ENCODE results near the gene RBMS1. TPM values are rescaled to one million over a fixed set of nuclear protein-coding genes. Genes with fewer than 3 reads are reported as not detected.

RBMS1 gene
- total and polyA plus RNA-seq, 2 donors (not counting 1 experiment from before 2014, with no cell fraction given) = 18.0 to 36.7 TPM

GRCh38 chr2:160287476-160287875 lies 206.1 kb downstream of the RBMS1 start:
- WGBS (ENCODE audit: insufficient coverage) = no CpG with 5 or more reads among the region's 3 CpGs
- no peak overlapping the region for H3K4me3 ChIP-seq (ENCODE audit: control extremely low read depth in 1 of 5, extremely low read depth in 1 of 5, insufficient read depth in 1 of 5, low read depth in 2 of 5, low read length in 4 of 5)
- Mint-ChIP-seq H3K9me3 (ENCODE audit: insufficient read depth) (no peaks in the 10 kb centered on the region), H3K4me3 (no peak overlapping the region), H3K27ac (no peak overlapping the region), H3K4me1 (peaks cover 7% of the 10 kb centered on the region), H3K27me3 (no peaks in the 10 kb centered on the region)
- H3K4me1 ChIP-seq (ENCODE audit: control insufficient read depth in 2 of 2, insufficient read depth in 2 of 2, low read length in 2 of 2) = no peaks in the 10 kb centered on the region
- H3K9me3 ChIP-seq (ENCODE audit: control extremely low read depth in 1 of 3, control insufficient read depth in 2 of 3, insufficient read depth in 1 of 3, low read length in 2 of 3) = no peaks in the 10 kb centered on the region
- POLR2A ChIA-PET = no interaction called here
- H3K36me3 ChIP-seq (replicated peaks in 1 of 2; ENCODE audit: control extremely low read depth in 1 of 2, control insufficient read depth in 1 of 2, extremely low read depth in 1 of 2, insufficient read depth in 2 of 2, low read length in 1 of 2) = peaks cover 17 to 38% of the 10 kb centered on the region in 2 experiments
- ATAC-seq (ENCODE audit: low read depth) = no peak
- H3K27ac ChIP-seq (ENCODE audit: low read length in 2 of 2) = no peak overlapping the region
- no peak for DNase-seq
- intact Hi-C loops (cut with micrococcal nuclease) = no loop called here
- H3K27me3 ChIP-seq (replicated peaks in 1 of 4; ENCODE audit: control extremely low read depth in 1 of 4, control insufficient read depth in 3 of 4, insufficient read depth in 4 of 4, low read length in 3 of 4) = no peaks in the 10 kb centered on the region
- no peak overlapping the region for H2AFZ ChIP-seq (ENCODE audit: insufficient read depth, low read depth, low read length, poor library complexity, severe bottlenecking)
- TF ChIP-seq CTCF (IDR thresholded peaks at IDR 0.05) (no peak), EZH2 (IDR thresholded peaks at IDR 0.05; ENCODE audit: borderline replicate concordance, insufficient read depth, low read depth, low read length, poor library complexity, severe bottlenecking) (no peak)
- no peaks in the 10 kb centered on the region for H3K79me2 ChIP-seq (ENCODE audit: control insufficient read depth, insufficient read depth, low read length)
- H4K20me1 ChIP-seq (ENCODE audit: control insufficient read depth, insufficient read depth, low read length, poor library complexity, severe bottlenecking) = no peaks in the 10 kb centered on the region
- no peak overlapping the region for H3K4me2 ChIP-seq (replicated peaks; ENCODE audit: low read depth, low read length, poor library complexity, severe bottlenecking)
- H3K9ac ChIP-seq (ENCODE audit: low read length) = no peak overlapping the region
- CTCF ChIA-PET = no interaction called here

- Histone ChIP-seq H3K4me2 (replicated peaks; ENCODE audit: low read depth, low read length, poor library complexity, severe bottlenecking) (no peak overlapping the region), H3K9me3 (ENCODE audit: control extremely low read depth in 1 of 3, control insufficient read depth in 2 of 3, insufficient read depth in 1 of 3, low read length in 2 of 3) (no peaks in the 10 kb centered on the region), H2AFZ (ENCODE audit: insufficient read depth, low read depth, low read length, poor library complexity, severe bottlenecking) (no peak overlapping the region), H3K4me1 (ENCODE audit: control insufficient read depth in 2 of 2, insufficient read depth in 2 of 2, low read length in 2 of 2) (no peaks in the 10 kb centered on the region), H4K20me1 (ENCODE audit: control insufficient read depth, insufficient read depth, low read length, poor library complexity, severe bottlenecking) (no peaks in the 10 kb centered on the region), H3K4me3 (ENCODE audit: control extremely low read depth in 1 of 5, extremely low read depth in 1 of 5, insufficient read depth in 1 of 5, low read depth in 2 of 5, low read length in 4 of 5) (no peak overlapping the region), H3K27me3 (replicated peaks in 1 of 4; ENCODE audit: control extremely low read depth in 1 of 4, control insufficient read depth in 3 of 4, insufficient read depth in 4 of 4, low read length in 3 of 4) (no peaks in the 10 kb centered on the region), H3K27ac (ENCODE audit: low read length in 2 of 2) (no peak overlapping the region), H3K9ac (ENCODE audit: low read length) (no peak overlapping the region), H3K36me3 (replicated peaks in 1 of 2; ENCODE audit: control extremely low read depth in 1 of 2, control insufficient read depth in 1 of 2, extremely low read depth in 1 of 2, insufficient read depth in 2 of 2, low read length in 1 of 2) (peaks cover 17 to 37% of the 10 kb centered on the region in 2 experiments), H3K79me2 (ENCODE audit: control insufficient read depth, insufficient read depth, low read length) (no peaks in the 10 kb centered on the region)
- TF ChIP-seq CTCF (IDR thresholded peaks at IDR 0.05) (no peak), EZH2 (IDR thresholded peaks at IDR 0.05; ENCODE audit: borderline replicate concordance, insufficient read depth, low read depth, low read length, poor library complexity, severe bottlenecking) (no peak)
- Mint-ChIP-seq H3K4me1 (peaks cover 7% of the 10 kb centered on the region), H3K9me3 (ENCODE audit: insufficient read depth) (no peaks in the 10 kb centered on the region), H3K27me3 (no peaks in the 10 kb centered on the region), H3K27ac (no peak overlapping the region), H3K4me3 (no peak overlapping the region)
- no CpG with 5 or more reads among the region's 5 CpGs for WGBS (ENCODE audit: insufficient coverage)
- ChIA-PET CTCF (no interaction called here), POLR2A (no interaction called here)
- no peak for DNase-seq
- no peak for ATAC-seq (ENCODE audit: low read depth)
- intact Hi-C loops (cut with micrococcal nuclease) = no loop called here
Observed at GRCh38 chr2:160286551-160286950, 207.1 kb downstream of the RBMS1 start.
